ENCODE results near the gene ANKRD55. TPM values are rescaled to one million over a fixed set of nuclear protein-coding genes. Genes with fewer than 3 reads are reported as not detected.

The ANKRD55 gene
- total and polyA plus RNA-seq, 2 of the 8 experiments (the other 6 are each of a cell fraction or from before 2014, with no cell fraction given) = not detected

DNA sequence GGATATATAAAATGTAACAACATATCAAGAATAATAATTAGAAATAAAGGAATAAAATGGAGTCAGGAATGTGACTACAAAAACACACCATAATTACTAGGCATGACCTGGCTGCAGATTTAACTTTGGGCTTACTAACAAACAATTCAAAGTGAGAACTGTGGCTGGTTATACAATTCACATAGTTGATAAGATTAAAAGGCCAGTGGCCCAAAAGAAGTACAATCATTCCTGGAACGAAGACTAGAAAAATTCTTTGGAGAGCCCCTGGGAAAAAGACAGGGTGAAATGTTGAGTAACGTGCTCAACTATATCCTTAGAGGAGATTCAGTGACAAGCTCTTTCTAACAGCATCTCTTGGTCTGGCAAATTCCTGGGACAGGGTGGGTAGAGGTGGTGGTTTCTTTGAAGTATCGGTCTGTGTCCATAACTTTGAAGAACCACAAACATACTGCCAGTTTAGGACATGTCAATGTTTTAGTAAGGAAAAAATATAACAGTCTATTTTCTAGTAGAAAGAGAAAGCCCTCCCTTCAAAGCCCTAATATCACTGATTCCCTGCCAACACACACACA is 163.4 kb downstream of the ANKRD55 start:
- Histone ChIP-seq H3K56ac (replicated peaks; ENCODE audit: insufficient read length, low read depth, low read length) (no peak overlapping the region), H4K5ac (ENCODE audit: insufficient read length, low read depth, low read length) (no peak overlapping the region), H3K79me2 (ENCODE audit: control insufficient read depth in 1 of 2, insufficient read depth in 2 of 2, low read length in 2 of 2) (no peaks in the 10 kb centered on the region), H3K9ac (replicated peaks in 1 of 4; ENCODE audit: extremely low read depth in 1 of 4, low read depth in 3 of 4, low read length in 3 of 4) (no peak overlapping the region), H2BK120ac (replicated peaks; ENCODE audit: low read depth, low read length) (no peak overlapping the region), H3K27ac (ENCODE audit: low read depth, low read length) (no peak overlapping the region), H3K79me1 (ENCODE audit: low read depth, low read length) (no peaks in the 10 kb centered on the region), H3K27me3 (replicated peaks in 1 of 4; ENCODE audit: control insufficient read depth in 3 of 4, extremely low read depth in 1 of 4, insufficient read depth in 3 of 4, low read length in 3 of 4) (no peaks in the 10 kb centered on the region), H3K18ac (ENCODE audit: extremely low read depth, low read length) (no peak overlapping the region), H3K36me3 (ENCODE audit: control insufficient read depth in 2 of 4, insufficient read depth in 4 of 4, low read length in 3 of 4) (no peaks in the 10 kb centered on the region), H2AFZ (ENCODE audit: low read length) (no peak overlapping the region), H3K4me1 (replicated peaks in 1 of 4; ENCODE audit: control insufficient read depth in 3 of 4, insufficient read depth in 4 of 4, low read length in 3 of 4) (no peaks in the 10 kb centered on the region), H2AK5ac (ENCODE audit: low read depth, low read length) (no peak overlapping the region), H3K9me3 (ENCODE audit: insufficient read depth in 2 of 2, low read depth in 1 of 2, low read length in 1 of 2) (no peaks in the 10 kb centered on the region), H4K8ac (ENCODE audit: extremely low read depth, insufficient read depth, low read length) (no peak overlapping the region), H2BK12ac (ENCODE audit: low read depth, low read length) (no peak overlapping the region), H2BK20ac (ENCODE audit: low read length) (no peak overlapping the region), H3K23me2 (ENCODE audit: low read depth, low read length) (no peaks in the 10 kb centered on the region; the same call in 1 of the 2 replicates), H4K20me1 (replicated peaks in 1 of 2; ENCODE audit: control insufficient read depth in 1 of 2, insufficient read depth in 2 of 2, low read length in 2 of 2) (no peaks in the 10 kb centered on the region), H2BK5ac (ENCODE audit: low read depth, low read length) (no peak overlapping the region), H3K14ac (ENCODE audit: insufficient read length) (no peak overlapping the region), H3K4me2 (ENCODE audit: insufficient read depth in 1 of 2, low read depth in 2 of 2, low read length in 2 of 2) (no peak overlapping the region), H3K4me3 (ENCODE audit: extremely low read depth in 1 of 4, insufficient read depth in 2 of 4, low read depth in 3 of 4, low read length in 4 of 4) (no peak overlapping the region), H3K4ac (replicated peaks; ENCODE audit: insufficient read length, low read depth, low read length) (no peak overlapping the region), H3K23ac (ENCODE audit: insufficient read length) (no peak overlapping the region), H4K91ac (replicated peaks; ENCODE audit: insufficient read length, low read length) (no peak overlapping the region), H2BK15ac (ENCODE audit: low read length) (no peak overlapping the region)
- 97% methylated on average over 3 of the region's 3 CpGs; no CpG with 5 or more reads in 1 of the 2 experiments for WGBS, 2 experiments (ENCODE audit: extremely low coverage in 1 of 2, insufficient coverage in 1 of 2, insufficient read length in 1 of 2, insufficient replicate concordance in 2 of 2, low coverage in 1 of 2, low lambda C conversion rate in 2 of 2, missing lambda C conversion rate in 1 of 2)
- no peak for FAIRE-seq
- ChIA-PET POLR2A (ENCODE audit: partially characterized antibody) (no interaction called here), CTCF (ENCODE audit: partially characterized antibody) (interaction anchor here (1.1 kb wide), 1 partner anchor 837 kb away, joined by 3 read pairs; no protein-coding TSS in a partner anchor)
- no peak for TF ChIP-seq SP2 (IDR thresholded peaks at IDR 0.05; ENCODE audit: low read length)
- TF ChIP-seq RFX5 (IDR thresholded peaks at IDR 0.05; ENCODE audit: borderline replicate concordance, low read depth, low read length) = no peak
- TF ChIP-seq SAP30 (IDR thresholded peaks at IDR 0.05; ENCODE audit: insufficient read depth, insufficient replicate concordance, low read length) = no peak
- TF ChIP-seq CREB1 (IDR thresholded peaks at IDR 0.05) = no peak
- TF ChIP-seq NANOG (IDR thresholded peaks at IDR 0.05; ENCODE audit: insufficient read depth, low read depth, low read length, poor library complexity, severe bottlenecking) = no peak
- no peak for TF ChIP-seq RBBP5 (IDR thresholded peaks at IDR 0.05; ENCODE audit: borderline replicate concordance, low read depth, low read length)
- TF ChIP-seq BACH1 (IDR thresholded peaks at IDR 0.05; ENCODE audit: low read length) = no peak
- TF ChIP-seq CBX8 (IDR thresholded peaks at IDR 0.05; ENCODE audit: borderline replicate concordance, low read depth, low read length) = no peak
- no peak for TF ChIP-seq CEBPB (IDR thresholded peaks at IDR 0.05; ENCODE audit: low read depth, low read length)
- TF ChIP-seq, protein P1, sequence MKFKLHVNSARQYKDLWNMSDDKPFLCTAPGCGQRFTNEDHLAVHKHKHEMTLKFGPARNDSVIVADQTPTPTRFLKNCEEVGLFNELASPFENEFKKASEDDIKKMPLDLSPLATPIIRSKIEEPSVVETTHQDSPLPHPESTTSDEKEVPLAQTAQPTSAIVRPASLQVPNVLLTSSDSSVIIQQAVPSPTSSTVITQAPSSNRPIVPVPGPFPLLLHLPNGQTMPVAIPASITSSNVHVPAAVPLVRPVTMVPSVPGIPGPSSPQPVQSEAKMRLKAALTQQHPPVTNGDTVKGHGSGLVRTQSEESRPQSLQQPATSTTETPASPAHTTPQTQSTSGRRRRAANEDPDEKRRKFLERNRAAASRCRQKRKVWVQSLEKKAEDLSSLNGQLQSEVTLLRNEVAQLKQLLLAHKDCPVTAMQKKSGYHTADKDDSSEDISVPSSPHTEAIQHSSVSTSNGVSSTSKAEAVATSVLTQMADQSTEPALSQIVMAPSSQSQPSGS (IDR thresholded peaks at IDR 0.05; ENCODE audit: low read length) = no peak
- no peak for TF ChIP-seq SRF (IDR thresholded peaks at IDR 0.05; ENCODE audit: low read depth, low read length)
- DNase-seq (ENCODE audit: low read depth in 1 of 2, low spot score in 2 of 2) = no peak
